ENCODE data around the gene DIP2A.

Gene DIP2A

GRCh38 chr21:46483300-46484295 lies 24.9 kb downstream of the DIP2A start:
- no peak for TF ChIP-seq CTCF (IDR thresholded peaks at IDR 0.05; ENCODE audit: low read depth, low read length)
- Histone ChIP-seq H3K4me1 (no peaks in the 10 kb centered on the region), H3K27me3 (no peaks in the 10 kb centered on the region), H3K36me3 (peaks cover 12% of the 10 kb centered on the region; the same call in 1 of the 2 replicates), H3K9me3 (no peaks in the 10 kb centered on the region), H3K4me3 (ENCODE audit: low read depth, low read length) (no peak overlapping the region)
- no peak for DNase-seq

- Histone ChIP-seq H3K4me3 (ENCODE audit: low read depth, low read length) (no peak overlapping the region), H3K9me3 (no peaks in the 10 kb centered on the region), H3K4me1 (no peaks in the 10 kb centered on the region), H3K27me3 (no peaks in the 10 kb centered on the region), H3K36me3 (peaks cover 16% of the 10 kb centered on the region)
- DNase-seq = no peak
- TF ChIP-seq CTCF (IDR thresholded peaks at IDR 0.05; ENCODE audit: low read depth, low read length) = no peak
Measured at GRCh38 chr21:46486481-46487126, 27.9 kb downstream of the DIP2A start.

DNA sequence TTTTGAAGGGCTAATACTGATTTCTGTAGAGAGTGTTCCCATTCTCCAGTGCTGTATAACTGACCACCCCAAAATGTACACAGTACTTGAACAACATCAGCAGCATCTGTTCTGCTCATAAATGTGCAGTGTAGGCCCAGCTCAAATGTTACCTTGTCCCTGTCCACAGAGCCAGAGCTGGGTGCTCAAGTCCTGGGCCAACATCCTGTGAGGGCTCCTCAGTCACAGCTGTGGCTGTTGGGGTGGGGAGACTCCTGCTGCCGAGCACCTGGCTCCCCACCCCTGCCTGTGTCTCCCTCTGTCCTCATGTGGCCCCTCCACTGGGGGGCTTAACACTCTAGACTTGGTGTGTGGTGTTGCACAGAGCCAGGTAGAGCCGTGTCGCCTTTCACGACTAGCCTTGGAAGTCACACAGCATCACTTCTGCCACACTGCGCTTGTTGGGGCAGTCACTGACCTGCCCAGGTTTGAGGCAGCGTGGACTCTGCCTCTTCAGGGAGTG lies 30.5 kb downstream of the DIP2A start:
- no peaks in the 10 kb centered on the region for H3K27me3 ChIP-seq
- peaks cover 25% of the 10 kb centered on the region for H3K36me3 ChIP-seq
- no peak overlapping the region for H3K4me3 ChIP-seq (ENCODE audit: low read depth, low read length)
- no peaks in the 10 kb centered on the region for H3K9me3 ChIP-seq
- no peaks in the 10 kb centered on the region for H3K4me1 ChIP-seq
- no peak for DNase-seq
- no peak for TF ChIP-seq CTCF (IDR thresholded peaks at IDR 0.05; ENCODE audit: low read depth, low read length)

GRCh38 chr21:46489800-46490199 lies 31.1 kb downstream of the DIP2A start:
- H3K4me1 ChIP-seq = no peaks in the 10 kb centered on the region
- TF ChIP-seq CTCF (IDR thresholded peaks at IDR 0.05; ENCODE audit: low read depth, low read length) = no peak
- no peak for DNase-seq
- peaks cover 31% of the 10 kb centered on the region for H3K36me3 ChIP-seq
- H3K4me3 ChIP-seq (ENCODE audit: low read depth, low read length) = no peak overlapping the region
- no peaks in the 10 kb centered on the region for H3K27me3 ChIP-seq
- H3K9me3 ChIP-seq = no peaks in the 10 kb centered on the region

DNA sequence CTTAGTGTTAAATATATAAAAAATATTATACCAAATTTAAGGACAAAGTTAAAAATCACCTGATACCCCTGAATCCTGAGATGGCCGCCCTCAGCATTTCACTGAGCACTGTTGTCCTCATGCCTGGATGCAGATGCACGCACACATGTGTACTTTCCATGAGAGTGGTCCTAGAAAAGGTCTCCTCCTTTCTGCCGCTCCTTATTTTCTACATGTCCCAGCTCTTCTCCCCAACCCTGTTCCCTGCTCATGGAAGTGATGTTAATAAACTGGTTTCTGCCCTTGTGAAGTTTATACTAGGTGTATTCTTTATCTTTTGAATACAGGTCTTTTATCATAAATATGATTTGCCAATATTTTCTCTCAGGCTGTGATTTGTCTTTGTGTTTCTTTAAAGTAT lies 32.9 kb downstream of the DIP2A start:
- no peak for TF ChIP-seq CTCF (IDR thresholded peaks at IDR 0.05; ENCODE audit: low read depth, low read length)
- Histone ChIP-seq H3K9me3 (no peaks in the 10 kb centered on the region), H3K36me3 (peaks cover 26% of the 10 kb centered on the region), H3K27me3 (no peaks in the 10 kb centered on the region), H3K4me1 (no peaks in the 10 kb centered on the region), H3K4me3 (ENCODE audit: low read depth, low read length) (no peak overlapping the region)
- DNase-seq = no peak

Measured in BE2C (cell line).